EL (cell line): ENCODE measurements around the gene ZNF79.

Source experiments
- DNase-seq: peaks from one replicate; pipeline ENCODE4 v3.0.0-alpha.2; 2016

Gene ZNF79

DNA sequence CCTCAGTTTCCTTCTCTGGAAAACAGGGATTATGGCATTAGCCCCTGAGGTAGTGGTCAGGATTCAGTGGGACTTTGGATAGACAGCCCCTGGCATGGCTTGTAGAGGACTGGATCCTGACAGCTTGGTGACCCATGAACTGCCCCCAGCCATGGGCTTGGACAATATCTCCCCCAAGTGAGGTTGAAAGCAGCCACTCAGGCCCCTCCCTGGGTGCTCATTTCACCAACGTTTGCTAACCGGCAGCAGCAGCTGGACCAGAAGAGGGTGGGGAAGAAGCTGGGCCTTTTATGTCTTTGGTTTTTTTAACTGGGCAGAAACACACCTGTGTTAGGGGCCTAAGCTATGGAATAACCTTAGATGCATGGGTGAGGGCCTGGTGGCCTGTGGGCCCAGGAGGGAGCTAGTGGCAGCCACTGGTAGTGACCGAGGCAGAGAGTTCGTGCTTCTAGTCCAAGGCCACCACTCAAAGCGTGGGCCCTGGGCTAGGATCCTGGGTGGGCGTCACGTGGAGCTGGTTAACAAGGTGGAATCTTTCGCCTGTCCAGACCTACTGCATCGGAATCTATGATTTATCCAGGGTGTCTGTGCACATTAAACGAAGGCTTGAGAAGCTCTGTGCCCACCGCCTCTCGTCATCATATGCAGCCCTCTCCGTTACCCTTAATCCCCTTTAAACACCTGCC, 25.3 kb upstream of the ZNF79 start:
- no peak for DNase-seq

DNA sequence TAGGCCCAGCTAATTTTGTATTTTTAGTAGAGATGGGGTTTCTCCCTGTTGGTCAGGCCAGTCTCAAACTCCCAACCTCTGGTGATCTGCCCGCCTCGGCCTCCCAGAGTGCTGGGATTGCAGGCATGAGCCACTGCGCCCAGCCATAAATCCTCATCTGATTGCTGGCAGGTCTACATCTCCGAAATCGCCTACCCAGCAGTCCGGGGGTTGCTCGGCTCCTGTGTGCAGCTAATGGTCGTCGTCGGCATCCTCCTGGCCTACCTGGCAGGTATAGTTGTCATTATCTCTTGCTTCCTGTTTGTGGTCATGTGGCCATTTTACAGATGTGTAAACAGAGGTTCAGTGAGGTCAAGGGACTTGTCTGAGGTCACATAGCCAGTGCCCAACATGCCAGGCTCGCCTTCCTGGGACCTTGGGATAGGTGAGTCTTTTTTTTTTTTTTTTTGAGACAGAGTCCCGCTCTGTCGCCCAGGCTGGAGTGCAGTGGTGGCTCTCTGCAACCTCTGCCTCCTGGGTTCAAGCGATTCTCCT, 24.4 kb upstream of the ZNF79 start:
- DNase-seq: no peak

DNA sequence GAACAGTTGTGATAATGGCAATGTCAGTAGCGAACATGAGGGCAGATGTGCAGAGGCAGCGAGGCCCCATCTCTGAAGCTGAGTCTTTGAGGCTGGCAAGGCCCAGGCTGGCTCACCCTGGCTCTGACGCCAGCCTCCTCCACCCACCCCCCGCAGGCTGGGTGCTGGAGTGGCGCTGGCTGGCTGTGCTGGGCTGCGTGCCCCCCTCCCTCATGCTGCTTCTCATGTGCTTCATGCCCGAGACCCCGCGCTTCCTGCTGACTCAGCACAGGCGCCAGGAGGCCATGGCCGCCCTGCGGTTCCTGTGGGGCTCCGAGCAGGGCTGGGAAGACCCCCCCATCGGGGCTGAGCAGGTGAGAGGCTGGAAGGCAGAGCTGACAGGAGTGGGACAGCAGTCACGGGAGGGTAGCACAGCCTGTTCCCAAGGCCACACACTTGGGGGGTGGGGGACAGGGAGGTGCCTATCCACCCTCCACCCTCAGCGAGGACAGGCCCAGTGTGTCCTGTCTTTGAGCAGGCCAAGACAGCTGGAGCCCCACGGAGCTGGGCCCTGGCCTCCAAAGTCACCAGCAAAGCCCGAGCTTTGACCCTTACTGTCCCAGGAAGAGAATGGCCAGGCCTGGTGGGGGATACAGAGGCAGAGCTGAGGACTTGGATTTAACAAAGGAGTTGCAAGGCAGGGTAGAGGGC, 21.6 kb upstream of the ZNF79 start:
- no peak for DNase-seq

DNA sequence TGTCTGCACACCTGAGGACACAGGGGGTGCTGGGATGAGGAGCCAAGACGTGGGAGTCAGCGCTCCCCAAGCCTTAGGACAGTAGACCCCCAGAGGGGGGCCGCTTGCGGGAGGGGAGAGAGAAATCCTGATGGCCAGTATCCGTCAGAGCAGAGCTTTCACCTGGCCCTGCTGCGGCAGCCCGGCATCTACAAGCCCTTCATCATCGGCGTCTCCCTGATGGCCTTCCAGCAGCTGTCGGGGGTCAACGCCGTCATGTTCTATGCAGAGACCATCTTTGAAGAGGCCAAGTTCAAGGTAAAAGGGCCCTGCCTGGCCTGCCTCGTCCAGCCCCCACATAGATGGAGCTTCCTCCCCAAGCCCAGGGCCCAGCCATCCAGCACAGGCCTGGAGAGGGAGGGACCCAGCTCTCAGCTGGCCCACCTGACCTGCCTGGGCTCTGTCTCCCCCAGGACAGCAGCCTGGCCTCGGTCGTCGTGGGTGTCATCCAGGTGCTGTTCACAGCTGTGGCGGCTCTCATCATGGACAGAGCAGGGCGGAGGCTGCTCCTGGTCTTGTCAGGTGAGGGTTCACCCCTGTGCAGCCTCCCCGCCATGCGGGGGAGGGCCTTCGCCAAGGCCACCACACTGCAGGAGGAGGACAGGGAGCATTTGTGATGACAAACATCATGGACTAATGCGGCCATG, 20.5 kb upstream of the ZNF79 start:
- no peak for DNase-seq

DNA sequence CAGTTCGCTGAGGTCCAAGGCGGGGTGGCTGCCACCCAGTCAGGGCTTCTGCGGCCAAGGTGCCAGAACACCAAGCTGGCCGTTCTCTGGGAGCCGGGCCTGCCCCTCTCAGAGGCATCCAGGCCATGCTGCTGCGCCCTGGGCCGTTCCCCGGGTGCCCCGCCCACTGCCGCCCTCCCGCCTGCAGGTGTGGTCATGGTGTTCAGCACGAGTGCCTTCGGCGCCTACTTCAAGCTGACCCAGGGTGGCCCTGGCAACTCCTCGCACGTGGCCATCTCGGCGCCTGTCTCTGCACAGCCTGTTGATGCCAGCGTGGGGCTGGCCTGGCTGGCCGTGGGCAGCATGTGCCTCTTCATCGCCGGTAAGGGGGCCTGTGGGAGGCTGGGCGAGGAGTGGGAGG, 19.6 kb upstream of the ZNF79 start:
- DNase-seq: no peak

DNA sequence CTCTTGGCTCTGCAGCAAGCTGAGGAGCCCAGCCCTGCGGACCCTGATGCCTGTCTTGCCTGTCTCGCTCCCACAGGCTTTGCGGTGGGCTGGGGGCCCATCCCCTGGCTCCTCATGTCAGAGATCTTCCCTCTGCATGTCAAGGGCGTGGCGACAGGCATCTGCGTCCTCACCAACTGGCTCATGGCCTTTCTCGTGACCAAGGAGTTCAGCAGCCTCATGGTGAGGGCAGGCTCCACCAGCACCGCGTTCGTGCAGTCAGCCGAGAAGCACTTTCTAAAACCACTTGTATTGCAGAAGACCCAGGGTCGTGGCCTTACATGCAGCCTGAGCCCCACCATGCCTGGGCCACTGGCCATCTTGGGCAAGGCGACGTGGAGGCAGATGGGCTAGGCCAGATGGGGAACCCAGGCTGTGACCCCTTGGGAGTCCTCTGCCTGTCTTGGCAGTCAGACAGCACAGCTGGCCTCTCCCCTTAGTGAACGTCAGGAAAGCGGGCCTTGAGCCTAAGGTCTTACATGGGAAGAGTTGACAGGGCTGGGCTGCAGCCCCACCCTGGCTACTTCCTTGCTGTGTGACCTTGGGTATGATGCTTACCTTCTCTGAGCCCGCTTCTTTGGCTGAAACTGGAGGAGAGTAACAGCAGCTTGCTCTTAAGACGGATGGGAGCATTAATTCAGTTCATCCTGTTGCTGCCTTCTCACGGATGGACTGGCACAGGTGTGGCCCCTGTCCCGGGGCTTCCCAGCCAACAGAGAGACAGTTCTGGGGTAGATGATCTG, 18.6 kb upstream of the ZNF79 start:
- no peak for DNase-seq

DNA sequence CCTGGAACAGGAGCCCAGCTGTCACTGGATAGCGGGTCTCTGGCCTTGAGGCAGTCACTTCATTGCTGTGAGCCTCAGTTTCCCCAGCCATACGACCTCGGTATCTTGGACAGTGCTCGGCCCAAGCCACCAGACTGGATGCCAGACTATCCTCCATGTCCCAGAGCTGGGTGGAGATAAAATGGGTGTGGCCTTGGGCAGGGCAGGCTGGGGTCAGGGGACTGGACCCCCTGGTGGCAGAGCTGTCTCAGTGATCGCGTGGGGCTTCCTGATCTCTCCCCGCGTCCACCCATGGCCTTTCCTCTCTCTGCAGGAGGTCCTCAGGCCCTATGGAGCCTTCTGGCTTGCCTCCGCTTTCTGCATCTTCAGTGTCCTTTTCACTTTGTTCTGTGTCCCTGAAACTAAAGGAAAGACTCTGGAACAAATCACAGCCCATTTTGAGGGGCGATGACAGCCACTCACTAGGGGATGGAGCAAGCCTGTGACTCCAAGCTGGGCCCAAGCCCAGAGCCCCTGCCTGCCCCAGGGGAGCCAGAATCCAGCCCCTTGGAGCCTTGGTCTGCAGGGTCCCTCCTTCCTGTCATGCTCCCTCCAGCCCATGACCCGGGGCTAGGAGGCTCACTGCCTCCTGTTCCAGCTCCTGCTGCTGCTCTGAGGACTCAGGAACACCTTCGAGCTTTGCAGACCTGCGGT, 17.2 kb upstream of the ZNF79 start:
- DNase-seq: no peak

DNA sequence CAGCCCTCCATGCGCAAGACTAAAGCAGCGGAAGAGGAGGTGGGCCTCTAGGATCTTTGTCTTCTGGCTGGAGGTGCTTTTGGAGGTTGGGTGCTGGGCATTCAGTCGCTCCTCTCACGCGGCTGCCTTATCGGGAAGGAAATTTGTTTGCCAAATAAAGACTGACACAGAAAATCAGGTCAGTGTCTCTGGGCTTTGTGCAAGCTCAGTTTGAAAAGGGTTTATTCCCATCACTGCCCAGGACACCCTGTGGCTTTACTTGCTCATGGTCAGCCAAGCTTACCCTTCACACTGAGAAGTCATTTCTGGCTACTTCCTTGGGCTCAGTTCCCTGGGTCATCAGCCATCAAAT, 16.7 kb upstream of the ZNF79 start:
- no peak for DNase-seq

DNA sequence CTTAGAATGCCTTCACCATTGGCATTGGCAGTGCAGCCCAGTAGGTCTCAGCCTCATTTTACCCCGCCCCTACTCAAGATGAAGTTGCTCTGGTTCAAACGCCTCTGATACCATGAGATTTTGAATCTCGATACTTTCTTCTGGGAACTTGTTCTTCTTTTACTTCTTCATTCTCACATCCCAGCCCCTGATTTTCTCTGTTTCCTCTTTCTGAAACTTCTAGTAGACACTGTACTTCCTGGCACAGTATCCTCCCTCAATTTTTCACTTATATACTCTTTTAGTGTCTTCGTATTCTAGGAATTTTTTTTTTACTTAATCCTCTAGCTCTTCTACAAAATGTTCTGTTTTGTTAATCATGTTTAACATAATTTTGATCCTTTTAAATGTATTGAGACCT, 13.1 kb upstream of the ZNF79 start:
- no peak for DNase-seq

DNA sequence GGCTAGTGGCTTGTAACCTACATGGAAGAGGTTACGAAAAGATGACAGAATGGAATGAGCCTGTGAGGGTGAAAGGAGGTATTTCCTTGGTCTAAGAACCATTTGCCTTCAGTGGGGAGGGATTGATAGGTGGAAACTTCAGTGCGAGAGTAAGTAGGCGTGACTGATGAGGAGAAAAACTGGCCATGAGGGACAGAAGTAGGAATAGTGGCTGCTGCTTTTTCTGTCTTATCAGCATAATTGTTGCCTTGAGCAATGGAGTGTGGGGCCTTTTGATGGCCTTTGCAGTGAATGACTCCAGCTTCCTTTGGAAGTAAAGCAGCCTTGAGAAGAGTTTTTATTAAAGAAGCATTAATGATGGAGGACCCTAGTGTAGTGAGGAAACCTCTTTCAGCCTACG, 9.0 kb upstream of the ZNF79 start:
- no peak for DNase-seq

DNA sequence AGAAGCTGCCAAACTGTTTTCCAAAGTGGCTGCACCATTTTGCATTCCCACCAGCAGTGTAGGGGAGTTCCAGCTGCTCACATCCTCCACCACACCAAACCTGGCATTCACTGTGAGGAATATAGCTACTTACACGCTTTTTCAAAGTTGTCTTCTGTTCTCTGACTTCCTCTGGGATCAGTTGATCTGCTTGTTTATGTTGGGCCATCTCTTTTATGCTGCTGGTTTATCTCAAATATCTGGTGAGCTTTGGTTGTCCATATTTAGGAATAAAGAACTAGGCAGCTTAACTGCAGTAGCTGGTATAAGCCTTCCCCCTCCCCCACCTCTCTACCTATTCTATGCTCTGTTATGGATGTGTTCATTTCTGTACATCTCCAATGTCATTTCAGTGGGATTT, 8.5 kb upstream of the ZNF79 start:
- no peak for DNase-seq

DNA sequence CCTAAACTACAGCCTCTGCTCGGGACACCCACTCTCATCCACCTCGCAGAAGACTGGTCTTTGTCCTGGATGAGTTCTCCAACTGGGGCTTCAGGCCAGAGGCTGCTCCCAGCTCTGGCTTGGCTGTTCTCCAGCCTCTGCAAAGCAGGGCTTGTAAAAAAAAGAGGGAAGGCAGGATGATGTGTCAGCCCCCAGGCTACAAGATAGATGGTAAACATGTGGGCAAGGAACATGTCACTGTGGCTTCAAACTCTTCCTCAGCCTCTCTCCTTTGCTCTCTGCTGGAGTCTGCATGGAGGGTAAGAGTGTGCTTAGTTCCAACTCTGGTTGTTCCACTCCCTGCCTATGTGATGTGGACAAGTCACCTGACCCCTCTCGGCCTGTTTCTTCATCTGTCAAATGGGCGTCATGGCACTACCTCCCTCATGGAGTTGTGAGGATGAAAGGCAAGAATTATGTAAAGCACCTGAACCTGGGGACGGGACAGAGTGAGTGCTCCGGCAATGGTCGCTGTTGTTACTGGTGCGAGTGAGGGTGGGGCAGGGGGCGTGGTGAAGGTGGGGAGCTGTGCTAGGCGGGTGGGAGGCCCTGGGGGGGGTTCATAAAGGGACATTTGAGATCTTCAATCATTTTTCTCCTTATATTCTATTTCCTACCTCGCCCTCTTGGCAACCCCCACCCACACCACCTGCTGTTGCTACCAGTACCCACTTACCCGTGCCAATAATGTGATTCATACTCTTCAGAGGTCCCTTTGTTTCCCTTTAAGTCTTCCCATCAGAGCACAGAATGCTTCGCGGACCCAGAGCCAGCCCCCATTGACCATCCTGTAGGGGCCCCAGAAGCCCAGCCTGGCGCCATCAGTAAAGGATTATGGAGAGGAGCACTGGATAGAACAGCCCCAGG, 6.8 kb upstream of the ZNF79 start:
- peak; percentile 97 for DNase-seq

DNA sequence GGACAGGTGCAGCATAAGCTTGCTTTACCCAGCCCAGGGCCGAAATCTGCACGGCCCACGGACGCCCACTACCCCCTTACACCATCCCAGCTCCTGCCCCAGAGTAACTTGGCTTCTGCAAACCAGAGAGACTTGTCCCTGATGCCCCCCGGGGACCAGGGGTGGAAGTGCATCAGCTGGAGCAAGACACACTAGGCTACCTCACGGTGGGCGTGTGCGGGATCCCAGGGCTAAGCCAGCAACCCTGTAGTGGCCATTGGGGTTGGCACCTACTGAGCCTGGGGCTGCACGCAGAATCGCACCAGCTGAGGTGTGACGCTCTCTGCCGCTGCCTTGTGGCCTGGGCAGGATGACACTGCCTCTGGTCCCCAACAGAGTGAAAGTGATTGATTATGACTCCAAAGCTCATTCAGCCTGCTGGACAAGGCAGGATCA, 6.1 kb upstream of the ZNF79 start:
- no peak for DNase-seq

DNA sequence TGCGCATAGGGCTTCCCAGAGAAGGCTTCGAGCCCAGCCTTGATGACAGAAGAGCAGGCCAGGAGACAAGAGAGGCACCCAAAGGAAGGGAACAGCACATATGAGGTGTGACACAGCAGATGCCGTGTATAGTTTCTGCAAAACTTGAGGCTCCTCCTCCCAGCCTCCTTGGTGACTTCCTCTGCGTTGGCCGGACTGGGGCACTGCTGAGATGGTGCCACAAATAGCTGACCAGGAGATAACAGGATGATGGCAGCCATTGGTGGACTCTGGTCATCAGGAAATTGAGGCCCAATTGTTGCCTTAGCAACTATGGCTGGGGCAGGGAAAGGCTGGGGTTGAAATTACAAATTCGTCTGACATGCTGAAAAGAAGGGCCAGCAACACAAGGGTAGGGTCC, 4.8 kb upstream of the ZNF79 start:
- DNase-seq: no peak

DNA sequence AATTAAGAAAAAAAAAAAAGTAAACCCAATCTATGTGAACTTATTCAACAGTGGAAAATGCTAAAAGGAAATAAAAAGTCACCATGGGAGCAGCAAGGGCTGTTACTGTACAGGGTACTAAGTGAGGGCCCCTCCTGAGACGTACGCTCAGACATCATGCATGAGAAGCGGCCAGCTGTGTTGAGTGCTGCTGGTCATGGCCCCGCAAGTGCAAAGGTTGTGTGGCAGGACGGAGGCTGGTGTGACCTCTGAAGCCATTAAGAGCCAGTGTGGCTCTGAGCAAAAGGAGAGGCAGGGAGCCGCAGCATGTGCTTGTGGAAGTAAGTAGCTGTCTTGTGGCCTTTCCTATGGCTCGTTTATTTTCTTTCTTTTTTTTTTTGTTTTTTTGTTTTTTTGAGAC, 3.1 kb upstream of the ZNF79 start:
- DNase-seq: no peak

DNA sequence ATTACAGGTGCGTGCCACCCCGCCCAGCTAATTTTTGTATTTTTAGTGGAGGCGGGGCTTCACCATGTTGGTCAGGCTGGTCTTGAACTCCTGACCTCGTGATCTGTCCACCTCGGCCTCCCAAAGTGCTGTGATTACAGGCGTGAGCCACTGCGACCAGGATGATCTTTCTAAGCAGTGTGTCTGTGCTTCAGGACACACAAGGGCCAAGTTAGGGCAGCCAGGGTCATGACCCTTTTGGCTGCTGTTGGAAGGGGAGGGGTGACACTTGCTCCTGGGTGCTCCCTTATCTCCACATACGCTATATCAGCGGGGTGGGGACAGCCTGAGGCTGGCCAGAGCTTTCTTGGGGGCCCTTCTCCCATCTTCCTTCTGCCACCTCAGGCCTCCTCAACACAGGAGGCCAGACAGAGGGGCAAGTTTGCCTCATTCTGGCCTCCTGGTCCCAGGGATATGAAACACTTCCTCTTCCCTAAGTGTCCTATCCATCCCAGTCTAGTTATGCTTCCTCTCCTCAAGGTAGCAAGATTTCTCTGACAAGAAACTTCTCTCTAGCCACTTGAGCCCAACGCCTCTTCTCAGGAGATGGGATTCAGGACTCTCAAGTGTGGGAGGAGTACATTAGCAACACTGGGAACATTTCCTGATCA, 1.9 kb upstream of the ZNF79 start:
- no peak for DNase-seq

DNA sequence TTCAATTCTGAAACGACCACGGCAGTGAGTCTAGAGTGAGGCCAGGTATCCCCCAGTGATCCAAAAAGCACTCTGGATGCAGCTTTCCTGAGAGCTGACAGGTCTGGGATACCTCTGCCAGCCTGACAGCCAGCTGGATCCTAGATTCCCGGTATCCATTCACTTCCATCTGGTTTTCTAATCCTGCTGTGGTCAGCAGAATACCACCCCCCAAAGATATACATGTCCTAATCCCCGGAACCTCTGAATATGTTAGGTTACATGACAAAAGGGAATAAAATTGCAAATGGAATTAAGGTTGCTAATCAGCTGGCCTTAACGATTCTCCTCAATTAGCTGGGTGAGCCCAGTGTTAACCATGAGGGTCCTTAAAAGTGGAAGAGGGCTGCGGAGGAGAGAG, 1.4 kb upstream of the ZNF79 start:
- no peak for DNase-seq

DNA sequence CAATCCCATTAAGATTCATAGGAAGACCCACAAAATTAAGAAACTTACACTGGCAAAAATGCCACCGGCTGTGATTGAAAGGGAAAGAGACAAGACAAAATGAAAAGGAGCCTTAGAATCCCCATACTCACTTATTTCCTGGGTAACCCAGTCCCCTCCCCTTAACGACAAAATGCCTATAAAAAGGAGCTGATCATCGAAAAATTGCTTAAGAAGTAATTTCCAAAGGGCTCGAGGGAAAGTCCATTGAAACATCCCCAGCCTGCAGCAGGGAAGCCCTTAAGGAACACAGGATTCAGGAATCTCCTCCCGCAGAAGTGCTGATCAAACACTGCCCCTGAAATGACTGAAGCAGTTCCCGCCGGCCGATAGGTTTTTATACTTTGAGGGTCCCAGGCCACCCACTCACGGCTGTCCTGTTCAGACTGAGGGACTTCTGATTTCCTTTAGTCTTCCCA, 677 bp upstream of the ZNF79 start:
- DNase-seq: no peak

DNA sequence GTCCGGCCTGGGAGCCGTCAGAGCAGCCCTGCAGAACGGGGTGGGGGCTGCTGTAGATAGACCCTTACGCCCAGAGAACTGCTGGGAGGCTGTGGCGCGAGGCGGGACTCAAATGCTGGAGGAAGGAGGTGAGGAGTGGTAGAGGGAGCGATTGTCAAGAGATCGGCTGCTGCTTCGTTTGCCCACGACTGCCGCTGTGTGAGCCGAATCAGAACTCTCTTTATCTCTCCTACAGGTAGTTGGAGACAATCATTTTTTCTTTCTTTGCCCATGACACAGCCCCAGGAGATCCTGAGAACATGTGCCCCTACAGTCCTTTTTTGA, 456 bp downstream of the ZNF79 start:
- peak; percentile 17 for DNase-seq

DNA sequence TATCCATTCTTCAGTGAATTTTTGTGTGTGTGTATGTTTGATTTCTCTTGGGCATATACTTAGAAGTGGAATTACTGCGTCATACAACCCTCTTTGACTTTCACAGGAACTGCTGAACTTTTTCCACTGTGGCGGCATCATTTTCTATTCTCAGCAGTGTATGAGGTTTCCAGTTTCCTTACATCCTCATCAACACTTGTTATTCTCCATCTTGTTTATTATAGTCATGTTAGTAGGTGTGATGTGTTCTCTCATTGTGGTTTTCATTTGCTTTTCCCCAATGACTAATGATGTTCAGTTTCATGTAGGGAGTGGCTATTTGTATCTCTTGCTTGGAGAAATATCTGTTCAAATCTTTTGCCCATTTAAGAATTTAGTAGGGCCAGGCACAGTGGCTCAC, 2.6 kb downstream of the ZNF79 start:
- DNase-seq: no peak

DNA sequence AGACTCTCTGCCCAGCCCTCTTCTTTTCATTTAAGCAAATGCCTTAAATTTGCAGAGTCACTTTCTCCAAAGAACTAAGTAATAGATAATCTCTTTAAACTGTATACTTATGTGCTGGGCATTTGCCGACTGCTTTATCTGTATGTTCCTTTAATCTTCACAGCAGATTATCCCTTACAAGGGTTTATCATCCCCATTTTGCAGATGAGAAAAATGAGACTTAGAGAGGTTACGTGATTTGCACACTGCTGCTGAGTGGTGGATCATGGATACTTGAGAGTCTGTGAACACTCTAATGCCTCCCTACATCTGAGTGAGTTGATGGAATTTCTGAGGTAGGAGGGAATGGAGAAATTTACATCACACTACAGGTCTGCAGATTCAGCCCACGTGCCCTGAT, 4.2 kb downstream of the ZNF79 start:
- no peak for DNase-seq
